ENCODE data around the gene KRTAP5-2.

DNA sequence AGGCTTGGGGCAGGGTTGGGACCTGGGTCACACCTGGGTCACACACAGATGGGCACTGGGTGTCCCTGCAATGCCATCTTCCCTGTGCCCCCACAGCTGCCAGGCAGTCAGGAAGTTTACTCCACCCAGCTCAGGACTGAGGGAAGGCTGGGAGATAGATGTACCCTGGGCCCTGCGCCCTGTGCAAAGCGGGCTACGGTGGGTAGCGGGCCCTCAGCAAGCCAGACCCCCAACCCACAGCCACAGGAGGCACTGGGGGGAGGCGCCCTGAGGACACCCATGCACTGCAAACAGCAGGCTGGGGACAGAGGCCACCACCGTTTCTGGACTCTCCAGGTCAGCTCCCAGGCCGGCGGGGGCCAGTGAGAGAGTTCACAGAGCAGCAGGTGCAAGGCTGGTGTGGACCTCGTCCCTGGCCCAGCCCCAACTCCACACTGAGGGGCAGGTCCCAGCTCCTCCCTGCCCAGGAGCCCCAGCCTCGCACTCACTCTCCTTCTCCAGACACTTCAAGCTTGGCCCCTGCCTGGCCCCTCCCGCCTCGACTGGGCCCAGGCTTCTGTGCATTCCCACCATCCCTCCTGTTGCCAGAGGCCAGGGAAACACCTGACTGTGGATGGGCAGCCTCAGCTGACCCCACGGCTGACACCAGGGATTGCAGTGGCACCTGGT is 30.9 kb downstream of the KRTAP5-2 start:
- TF ChIP-seq, protein P1, sequence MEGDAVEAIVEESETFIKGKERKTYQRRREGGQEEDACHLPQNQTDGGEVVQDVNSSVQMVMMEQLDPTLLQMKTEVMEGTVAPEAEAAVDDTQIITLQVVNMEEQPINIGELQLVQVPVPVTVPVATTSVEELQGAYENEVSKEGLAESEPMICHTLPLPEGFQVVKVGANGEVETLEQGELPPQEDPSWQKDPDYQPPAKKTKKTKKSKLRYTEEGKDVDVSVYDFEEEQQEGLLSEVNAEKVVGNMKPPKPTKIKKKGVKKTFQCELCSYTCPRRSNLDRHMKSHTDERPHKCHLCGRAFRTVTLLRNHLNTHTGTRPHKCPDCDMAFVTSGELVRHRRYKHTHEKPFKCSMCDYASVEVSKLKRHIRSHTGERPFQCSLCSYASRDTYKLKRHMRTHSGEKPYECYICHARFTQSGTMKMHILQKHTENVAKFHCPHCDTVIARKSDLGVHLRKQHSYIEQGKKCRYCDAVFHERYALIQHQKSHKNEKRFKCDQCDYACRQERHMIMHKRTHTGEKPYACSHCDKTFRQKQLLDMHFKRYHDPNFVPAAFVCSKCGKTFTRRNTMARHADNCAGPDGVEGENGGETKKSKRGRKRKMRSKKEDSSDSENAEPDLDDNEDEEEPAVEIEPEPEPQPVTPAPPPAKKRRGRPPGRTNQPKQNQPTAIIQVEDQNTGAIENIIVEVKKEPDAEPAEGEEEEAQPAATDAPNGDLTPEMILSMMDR (IDR thresholded peaks at IDR 0.05; ENCODE audit: low read length) = no peak
- no peak for TF ChIP-seq EZH2 (IDR thresholded peaks at IDR 0.05; ENCODE audit: borderline replicate concordance, low read length)

Measured in OCI-LY1 (cell line).